GM19193 (cell line): Measurements from ENCODE around the gene GTPBP8.

Source experiments
- POLR2A ChIP-seq: IDR thresholded peaks from 4 replicates; pipeline ENCODE4 v1.6.1; 2011; ENCODE audit not compliant: insufficient read depth, insufficient read length; ENCODE audit errors: extremely low read depth

GTPBP8 gene

DNA sequence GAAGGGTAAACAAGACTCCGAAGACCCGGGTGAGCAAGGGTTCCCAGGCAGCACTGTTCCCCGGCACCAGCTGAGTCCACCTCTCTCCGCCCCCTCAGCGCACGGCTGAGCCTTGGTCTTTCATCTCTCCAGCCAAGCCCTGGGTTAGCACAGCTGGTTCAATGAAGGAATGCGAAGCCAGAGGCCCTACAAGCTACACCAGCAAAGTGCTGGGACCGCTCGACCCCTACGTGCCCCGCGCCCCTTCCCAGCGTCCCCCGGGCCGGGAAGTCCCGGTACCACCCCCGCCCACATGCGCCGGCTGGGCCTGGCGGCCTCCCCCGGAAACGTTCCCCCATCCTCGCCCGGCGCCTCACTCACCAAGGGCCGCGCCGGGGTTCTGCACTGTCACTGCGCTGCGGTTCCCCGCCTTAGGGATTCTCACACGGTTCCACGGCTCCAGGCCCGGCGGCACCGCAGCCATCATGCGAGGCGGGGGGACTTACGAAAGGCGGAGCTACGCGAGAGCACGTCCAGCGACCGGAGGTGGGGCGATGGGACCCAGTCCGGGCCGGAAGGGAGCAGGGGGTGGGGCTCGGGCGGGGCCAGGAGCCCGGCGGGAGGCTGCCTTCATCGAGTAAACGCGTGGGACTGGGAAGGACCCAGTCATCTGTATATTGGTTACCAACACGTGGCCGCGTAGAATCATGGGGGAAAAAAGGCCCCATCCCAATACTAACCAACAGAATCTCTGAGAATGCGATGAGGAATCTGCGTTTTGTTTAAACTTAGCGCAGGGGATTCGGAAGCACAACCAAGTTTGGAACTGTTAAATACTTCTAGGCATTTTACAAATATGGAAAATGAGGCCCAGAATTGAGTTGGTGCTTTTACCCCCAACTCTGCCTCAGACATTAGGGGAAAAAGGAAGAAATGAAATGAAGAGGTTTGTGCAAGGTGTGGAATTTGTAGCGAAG is 28.7 kb downstream of the GTPBP8 start:
- peak; percentile 86 for TF ChIP-seq POLR2A

DNA sequence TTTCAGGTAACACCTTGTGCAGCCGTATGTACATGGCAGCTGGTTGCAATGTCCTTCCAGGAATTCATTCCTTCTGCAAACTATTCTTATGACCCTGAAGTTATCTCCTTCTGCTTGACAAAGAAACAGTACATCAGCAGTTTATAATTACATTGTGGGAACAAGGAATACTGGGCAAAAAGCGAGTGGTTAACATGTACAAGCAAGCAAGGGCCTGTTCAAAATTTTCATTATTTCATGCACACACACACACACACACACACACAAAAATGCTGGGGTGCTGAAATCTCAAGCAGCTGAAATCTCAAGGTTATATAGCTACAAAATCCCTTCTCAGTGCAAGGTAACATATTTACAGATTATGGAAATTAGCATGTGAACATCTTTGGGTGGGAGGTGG is 30.7 kb downstream of the GTPBP8 start:
- no peak for TF ChIP-seq POLR2A

DNA sequence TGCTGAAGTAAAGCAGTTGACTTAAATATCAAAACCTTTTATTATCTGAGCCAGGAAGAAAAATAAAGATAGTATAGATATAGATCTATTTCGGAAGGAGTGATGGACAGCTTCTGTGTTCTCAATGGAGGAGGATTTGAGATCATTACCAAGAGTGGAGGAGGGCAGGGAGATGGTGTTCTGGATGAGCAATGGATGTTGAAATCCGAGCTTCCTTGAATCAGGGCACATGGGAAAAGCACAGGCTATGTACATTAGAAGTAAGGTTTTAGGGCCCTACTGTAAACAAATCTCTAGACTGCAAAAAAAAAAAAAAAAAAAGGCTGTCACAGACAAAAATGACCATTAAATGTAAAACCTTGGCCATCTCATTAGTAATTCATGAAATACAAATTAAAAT is 43.2 kb downstream of the GTPBP8 start:
- TF ChIP-seq POLR2A: no peak

DNA sequence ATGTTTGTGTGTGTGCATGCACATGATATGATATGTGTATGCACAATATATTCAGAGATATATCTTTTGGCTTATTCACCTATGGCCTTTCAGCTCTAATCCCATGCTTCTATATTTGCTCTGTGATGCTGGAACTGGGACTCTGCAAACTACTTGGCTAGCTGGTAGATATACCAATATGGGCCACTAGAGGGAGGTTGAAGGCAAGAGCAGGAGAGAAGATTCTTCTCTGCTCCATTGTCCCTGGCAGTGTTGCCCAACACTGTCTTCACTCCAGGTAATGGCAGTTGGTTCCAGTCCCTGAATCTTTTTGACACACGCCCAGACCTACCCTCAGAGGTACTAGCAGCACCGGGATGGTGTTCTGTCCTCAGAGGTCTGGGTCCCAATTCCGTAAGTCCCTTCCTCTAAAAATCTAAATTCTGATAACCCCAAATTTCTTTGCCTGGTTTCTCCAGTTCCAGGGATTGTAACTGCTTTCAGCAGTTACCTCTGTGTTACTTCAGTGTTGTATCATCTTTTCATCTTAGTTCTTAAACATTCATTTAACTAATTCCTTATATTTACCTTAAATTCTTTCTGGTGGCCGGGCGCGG is 44.7 kb downstream of the GTPBP8 start:
- no peak for TF ChIP-seq POLR2A

DNA sequence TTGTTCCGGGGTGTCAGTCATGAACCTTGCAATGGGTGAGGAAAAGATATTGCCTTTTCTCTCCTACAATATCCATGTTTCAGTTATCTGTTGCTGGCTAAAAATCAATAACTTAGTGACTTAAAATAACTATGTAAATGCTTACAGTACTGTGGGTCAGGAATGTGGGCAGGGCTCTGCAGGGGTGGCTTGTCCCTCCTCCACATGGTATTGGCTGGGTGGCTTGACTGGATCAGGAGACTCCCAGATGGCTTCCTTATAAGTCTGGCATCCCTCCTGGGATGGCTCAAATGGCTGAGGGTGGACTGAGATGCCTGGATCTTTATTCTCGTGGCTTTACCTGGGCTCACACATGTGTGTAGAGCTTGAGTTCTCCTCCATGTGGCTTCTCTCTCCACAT is 47.5 kb downstream of the GTPBP8 start:
- TF ChIP-seq POLR2A: no peak

DNA sequence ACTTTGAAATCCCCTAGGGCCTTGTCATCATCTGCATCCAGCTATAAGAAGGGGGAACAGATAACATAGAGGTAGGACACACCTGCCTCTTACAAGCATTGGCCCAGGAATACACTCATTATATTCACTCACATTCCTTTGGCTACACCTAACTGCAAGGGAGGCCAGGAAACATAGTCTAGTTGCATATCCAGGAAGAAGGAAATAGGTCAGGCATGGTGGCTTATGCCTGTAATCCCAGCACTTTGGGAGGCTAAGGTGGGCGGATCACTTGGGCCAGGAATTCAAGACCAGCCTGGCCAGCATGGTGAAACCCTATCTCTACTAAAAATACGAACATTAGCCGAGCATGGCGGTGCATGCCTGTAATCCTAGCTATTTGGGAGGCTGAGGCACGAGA is 48.8 kb downstream of the GTPBP8 start:
- TF ChIP-seq POLR2A: no peak

DNA sequence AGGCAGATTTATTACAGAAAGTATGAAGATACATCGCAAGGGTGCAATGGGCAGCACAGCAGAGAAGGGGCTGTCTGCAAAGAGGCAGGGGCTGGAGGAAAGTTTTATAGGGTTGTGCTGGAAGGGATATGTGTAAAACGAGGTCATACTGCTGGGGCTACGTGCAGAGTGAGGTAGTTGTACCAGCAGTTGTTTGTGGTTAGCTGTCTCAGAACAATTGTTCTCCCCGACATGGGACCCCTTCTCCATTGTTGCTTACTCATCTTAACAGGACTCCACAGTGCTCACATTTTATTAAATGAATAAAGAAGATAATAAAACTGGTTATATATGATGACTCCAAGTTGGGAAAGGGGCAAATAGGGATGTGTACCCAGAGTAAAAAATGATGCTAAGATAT is 49.4 kb downstream of the GTPBP8 start:
- TF ChIP-seq POLR2A: no peak

DNA sequence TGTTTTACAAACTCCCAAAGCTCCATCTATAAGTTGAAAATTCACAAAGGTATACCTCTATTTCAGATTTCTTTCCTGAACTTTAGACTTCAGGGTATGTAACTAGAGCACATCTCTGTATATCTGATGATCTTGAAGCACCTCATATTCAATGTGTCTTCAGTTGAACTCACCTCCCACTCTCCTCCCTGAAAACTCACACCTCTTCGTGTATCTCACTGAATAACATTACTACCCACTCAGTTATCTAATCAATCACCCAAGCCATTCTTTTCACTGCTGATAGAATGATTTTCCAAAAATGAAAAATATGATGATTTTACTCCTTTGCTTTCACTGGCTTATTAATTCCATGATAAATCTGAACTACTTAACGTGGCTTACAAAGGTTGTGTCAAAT is 52.9 kb downstream of the GTPBP8 start:
- no peak for TF ChIP-seq POLR2A

DNA sequence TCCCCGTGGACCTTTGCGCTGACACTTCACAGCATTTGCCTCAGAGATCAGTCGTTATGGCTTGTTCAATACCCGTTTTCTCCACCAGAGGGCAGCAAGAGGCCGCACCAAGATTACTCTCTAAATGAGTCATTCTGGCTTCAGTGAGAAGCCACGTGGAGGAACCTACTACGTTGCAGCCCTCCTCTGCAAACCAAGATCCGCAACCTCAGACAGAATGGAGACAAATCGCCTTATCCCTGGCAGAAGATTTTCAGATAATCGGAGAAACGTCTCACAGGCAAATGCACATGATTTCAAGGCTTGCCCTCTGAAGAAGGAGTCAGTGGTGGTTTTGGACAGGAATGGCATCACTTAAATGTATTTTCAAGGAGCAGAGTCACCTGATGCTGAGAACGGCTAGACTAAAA is 60.5 kb downstream of the GTPBP8 start:
- TF ChIP-seq POLR2A: no peak
